ENCODE results near the gene AGPAT4.

DNA sequence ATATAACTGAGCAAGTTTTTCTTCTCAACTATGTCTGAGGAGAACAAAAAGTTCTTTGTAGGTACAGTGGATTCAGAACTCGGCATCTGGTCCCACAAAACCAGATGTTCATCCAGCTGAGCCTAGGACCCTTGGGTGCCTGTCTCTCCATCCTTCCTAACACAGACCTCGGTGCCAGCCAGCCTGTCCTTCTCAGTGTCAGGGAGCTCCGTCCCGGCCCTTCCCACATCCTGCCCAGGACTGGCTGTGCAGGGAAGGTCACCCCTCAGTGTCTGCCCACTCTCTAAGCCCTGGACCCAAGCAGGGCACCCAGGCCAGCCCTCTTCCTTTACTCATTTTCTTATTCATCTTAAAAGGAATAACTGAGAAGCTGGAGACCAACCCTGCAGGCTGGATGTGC is 32.0 kb upstream of the AGPAT4 start:
- no peak for TF ChIP-seq POLR2A (IDR thresholded peaks at IDR 0.05)
- TF ChIP-seq, protein P1, sequence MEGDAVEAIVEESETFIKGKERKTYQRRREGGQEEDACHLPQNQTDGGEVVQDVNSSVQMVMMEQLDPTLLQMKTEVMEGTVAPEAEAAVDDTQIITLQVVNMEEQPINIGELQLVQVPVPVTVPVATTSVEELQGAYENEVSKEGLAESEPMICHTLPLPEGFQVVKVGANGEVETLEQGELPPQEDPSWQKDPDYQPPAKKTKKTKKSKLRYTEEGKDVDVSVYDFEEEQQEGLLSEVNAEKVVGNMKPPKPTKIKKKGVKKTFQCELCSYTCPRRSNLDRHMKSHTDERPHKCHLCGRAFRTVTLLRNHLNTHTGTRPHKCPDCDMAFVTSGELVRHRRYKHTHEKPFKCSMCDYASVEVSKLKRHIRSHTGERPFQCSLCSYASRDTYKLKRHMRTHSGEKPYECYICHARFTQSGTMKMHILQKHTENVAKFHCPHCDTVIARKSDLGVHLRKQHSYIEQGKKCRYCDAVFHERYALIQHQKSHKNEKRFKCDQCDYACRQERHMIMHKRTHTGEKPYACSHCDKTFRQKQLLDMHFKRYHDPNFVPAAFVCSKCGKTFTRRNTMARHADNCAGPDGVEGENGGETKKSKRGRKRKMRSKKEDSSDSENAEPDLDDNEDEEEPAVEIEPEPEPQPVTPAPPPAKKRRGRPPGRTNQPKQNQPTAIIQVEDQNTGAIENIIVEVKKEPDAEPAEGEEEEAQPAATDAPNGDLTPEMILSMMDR (IDR thresholded peaks at IDR 0.05), result no peak

All from breast epithelium (tissue), 3 donors.